ENCODE results near the gene USP38. TPM values are rescaled to one million over a fixed set of nuclear protein-coding genes. Genes with fewer than 3 reads are reported as not detected.
"Not testable (repeated sequence)": the region's sequence is repeated elsewhere in the genome, so short reads cannot be mapped to it uniquely, and the experiment has no call there.

Gene USP38
- polyA plus RNA-seq, 2 donors = 5.1 to 5.3 TPM

DNA sequence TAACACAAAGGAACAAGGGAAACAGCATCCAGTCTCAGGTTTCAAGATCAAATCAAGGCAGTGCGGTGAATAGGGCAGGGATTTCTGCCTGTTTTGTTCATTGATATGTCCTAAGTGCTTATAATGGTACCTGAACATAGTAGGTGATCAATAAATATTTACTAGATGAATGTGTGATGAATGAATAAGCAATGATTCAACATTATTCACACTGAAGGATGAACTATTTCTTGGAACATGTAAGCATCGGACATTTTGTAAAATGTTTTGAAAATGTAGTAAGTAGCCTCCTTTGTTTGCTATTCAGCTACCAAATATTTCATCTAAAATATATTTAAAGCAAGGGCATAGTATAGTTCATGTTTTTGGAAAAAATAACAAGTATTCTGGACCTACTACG is 67.8 kb downstream of the USP38 start:
- H3K36me3 ChIP-seq (ENCODE audit: control insufficient read depth in 2 of 2, insufficient read depth in 2 of 2, low read length in 1 of 2) = no peaks in the 10 kb centered on the region
- H3K27ac ChIP-seq (ENCODE audit: low read depth in 2 of 2, low read length in 1 of 2) = no peak overlapping the region
- H3K4me1 ChIP-seq (ENCODE audit: control insufficient read depth in 2 of 2, insufficient read depth in 2 of 2, low read length in 1 of 2) = no peaks in the 10 kb centered on the region
- H3K27me3 ChIP-seq (ENCODE audit: control insufficient read depth in 1 of 2, insufficient read depth in 2 of 2, low read length in 2 of 2) = no peaks in the 10 kb centered on the region
- no peaks in the 10 kb centered on the region for H3K9me3 ChIP-seq (ENCODE audit: control insufficient read depth in 2 of 2, insufficient read depth in 1 of 2, low read depth in 1 of 2, low read length in 1 of 2)
- 88 to 92% methylated on average over 3 of the region's 3 CpGs for WGBS, 2 donors
- no peak overlapping the region for H3K4me3 ChIP-seq (ENCODE audit: low read depth in 1 of 2, low read length in 2 of 2)

DNA sequence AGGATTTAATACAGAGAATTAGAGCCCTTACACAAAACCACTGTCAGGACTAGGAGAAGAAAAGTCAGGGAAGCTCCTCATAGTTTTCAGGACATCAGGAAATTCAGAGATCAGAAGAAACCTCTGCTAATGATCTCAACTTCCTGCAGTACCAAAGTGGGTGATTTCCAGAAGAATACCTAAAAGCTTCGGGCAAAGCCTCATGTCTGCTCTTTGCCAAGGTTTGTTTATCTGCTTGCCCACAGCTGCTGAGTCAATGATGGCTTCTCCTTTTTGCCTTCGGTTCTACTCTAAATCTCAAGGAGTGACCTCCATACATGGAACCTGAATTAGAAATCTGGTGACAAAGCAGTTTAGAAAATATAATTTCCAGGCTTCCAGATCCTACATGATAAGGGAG is 68.4 kb downstream of the USP38 start:
- Histone ChIP-seq H3K27ac (ENCODE audit: low read depth in 2 of 2, low read length in 1 of 2) (no peak overlapping the region), H3K4me1 (ENCODE audit: control insufficient read depth in 2 of 2, insufficient read depth in 2 of 2, low read length in 1 of 2) (no peaks in the 10 kb centered on the region), H3K9me3 (ENCODE audit: control insufficient read depth in 2 of 2, insufficient read depth in 1 of 2, low read depth in 1 of 2, low read length in 1 of 2) (no peaks in the 10 kb centered on the region), H3K27me3 (ENCODE audit: control insufficient read depth in 1 of 2, insufficient read depth in 2 of 2, low read length in 2 of 2) (no peaks in the 10 kb centered on the region), H3K4me3 (ENCODE audit: low read depth in 1 of 2, low read length in 2 of 2) (no peak overlapping the region), H3K36me3 (ENCODE audit: control insufficient read depth in 2 of 2, insufficient read depth in 2 of 2, low read length in 1 of 2) (no peaks in the 10 kb centered on the region)
- 30 to 50% methylated on average over 2 of the region's 2 CpGs for WGBS, 2 donors

DNA sequence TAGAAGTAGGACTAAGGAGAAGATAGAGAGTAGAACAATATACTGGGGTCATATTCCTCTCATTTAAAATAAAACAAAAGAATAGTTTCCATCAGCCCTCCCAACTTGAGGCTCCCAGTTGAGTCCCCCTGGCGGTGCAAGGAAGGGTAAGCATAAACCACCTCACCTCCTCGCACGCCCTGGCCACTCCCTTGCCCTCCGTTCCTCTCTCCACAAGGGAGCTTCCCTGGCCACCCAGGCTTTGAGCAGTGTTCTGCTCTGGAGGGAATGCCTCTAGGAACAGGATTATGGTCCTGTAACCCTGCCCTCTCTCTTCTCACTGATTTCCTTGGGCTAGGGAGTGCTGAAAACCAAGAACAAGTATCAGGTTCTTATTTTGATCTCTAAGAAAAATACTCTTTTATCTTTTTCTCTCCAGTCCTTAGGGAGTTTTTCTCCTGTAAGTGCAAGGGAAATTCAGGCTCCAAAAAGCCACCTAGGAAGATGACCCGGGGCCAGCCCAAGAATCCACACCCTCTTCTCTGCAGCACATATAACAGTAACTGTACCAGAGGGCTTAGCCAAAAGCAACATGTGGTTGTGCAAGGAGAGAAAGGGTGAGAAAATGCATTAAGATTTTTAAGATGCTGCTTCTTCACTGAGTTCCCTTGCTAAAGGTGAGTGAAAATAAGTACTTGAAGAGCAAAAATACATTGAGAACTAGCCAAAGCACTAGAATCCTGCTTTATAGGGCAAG is 69.9 kb downstream of the USP38 start:
- 86% methylated on average over 5 of the region's 5 CpGs for WGBS, 2 donors
- no peaks in the 10 kb centered on the region for H3K4me1 ChIP-seq (ENCODE audit: control insufficient read depth in 2 of 2, insufficient read depth in 2 of 2, low read length in 1 of 2)
- no peaks in the 10 kb centered on the region for H3K27me3 ChIP-seq (ENCODE audit: control insufficient read depth in 1 of 2, insufficient read depth in 2 of 2, low read length in 2 of 2)
- H3K36me3 ChIP-seq (ENCODE audit: control insufficient read depth in 2 of 2, insufficient read depth in 2 of 2, low read length in 1 of 2) = no peaks in the 10 kb centered on the region
- no peaks in the 10 kb centered on the region for H3K9me3 ChIP-seq (ENCODE audit: control insufficient read depth in 2 of 2, insufficient read depth in 1 of 2, low read depth in 1 of 2, low read length in 1 of 2)
- no peak overlapping the region for H3K4me3 ChIP-seq (ENCODE audit: low read depth in 1 of 2, low read length in 2 of 2)
- H3K27ac ChIP-seq (ENCODE audit: low read depth in 2 of 2, low read length in 1 of 2) = no peak overlapping the region

DNA sequence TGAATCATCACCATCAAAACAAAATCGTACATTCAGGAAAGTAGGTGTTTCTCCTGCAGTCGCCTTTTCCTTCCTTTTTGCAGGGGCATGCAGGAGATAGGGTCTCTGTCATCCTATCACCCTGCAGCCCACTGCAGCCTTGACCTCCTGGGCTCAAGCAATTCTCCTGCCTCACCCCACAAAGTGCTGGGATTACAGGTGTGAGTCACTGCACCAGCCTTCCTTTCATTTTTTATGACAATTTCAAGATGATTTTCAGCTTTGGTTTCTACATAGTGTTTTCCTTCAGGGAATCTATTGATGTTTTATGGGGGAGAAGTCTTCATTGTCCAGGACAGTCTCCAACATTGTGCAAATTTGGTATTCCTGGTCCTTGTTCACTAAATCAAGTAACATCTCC is 71.7 kb downstream of the USP38 start:
- Histone ChIP-seq H3K27me3 (ENCODE audit: control insufficient read depth in 1 of 2, insufficient read depth in 2 of 2, low read length in 2 of 2) (no peaks in the 10 kb centered on the region), H3K4me1 (ENCODE audit: control insufficient read depth in 2 of 2, insufficient read depth in 2 of 2, low read length in 1 of 2) (no peaks in the 10 kb centered on the region), H3K27ac (ENCODE audit: low read depth in 2 of 2, low read length in 1 of 2) (no peak overlapping the region), H3K4me3 (ENCODE audit: low read depth in 1 of 2, low read length in 2 of 2) (no peak overlapping the region), H3K36me3 (ENCODE audit: control insufficient read depth in 2 of 2, insufficient read depth in 2 of 2, low read length in 1 of 2) (no peaks in the 10 kb centered on the region), H3K9me3 (ENCODE audit: control insufficient read depth in 2 of 2, insufficient read depth in 1 of 2, low read depth in 1 of 2, low read length in 1 of 2) (no peaks in the 10 kb centered on the region)
- WGBS, 2 donors = 68 to 81% methylated on average over 2 of the region's 2 CpGs

DNA sequence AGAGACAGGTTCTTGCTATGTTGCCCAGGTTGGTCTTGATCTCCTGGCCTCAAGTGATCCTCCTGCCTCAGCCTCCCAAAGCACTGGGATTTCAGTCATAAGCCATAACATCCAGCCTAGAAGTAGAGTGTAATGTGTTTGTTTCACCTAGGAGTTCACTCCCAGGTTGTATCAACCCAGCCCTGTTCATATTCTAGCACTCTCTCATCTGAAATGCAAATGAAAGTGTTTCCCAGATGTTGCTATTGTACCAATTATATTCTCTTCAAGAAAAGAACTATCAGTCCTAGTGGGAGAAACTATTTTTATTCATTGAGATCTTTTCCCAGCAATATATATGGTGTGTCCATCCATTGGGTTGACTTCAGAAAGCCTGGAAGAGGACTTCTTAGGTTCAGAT is 72.6 kb downstream of the USP38 start:
- H3K4me3 ChIP-seq (ENCODE audit: low read depth in 1 of 2, low read length in 2 of 2) = no peak overlapping the region
- H3K36me3 ChIP-seq (ENCODE audit: control insufficient read depth in 2 of 2, insufficient read depth in 2 of 2, low read length in 1 of 2) = no peaks in the 10 kb centered on the region
- H3K9me3 ChIP-seq (ENCODE audit: control insufficient read depth in 2 of 2, insufficient read depth in 1 of 2, low read depth in 1 of 2, low read length in 1 of 2) = no peaks in the 10 kb centered on the region
- no peaks in the 10 kb centered on the region for H3K4me1 ChIP-seq (ENCODE audit: control insufficient read depth in 2 of 2, insufficient read depth in 2 of 2, low read length in 1 of 2)
- no peak overlapping the region for H3K27ac ChIP-seq (ENCODE audit: low read depth in 2 of 2, low read length in 1 of 2)
- H3K27me3 ChIP-seq (ENCODE audit: control insufficient read depth in 1 of 2, insufficient read depth in 2 of 2, low read length in 2 of 2) = no peaks in the 10 kb centered on the region

DNA sequence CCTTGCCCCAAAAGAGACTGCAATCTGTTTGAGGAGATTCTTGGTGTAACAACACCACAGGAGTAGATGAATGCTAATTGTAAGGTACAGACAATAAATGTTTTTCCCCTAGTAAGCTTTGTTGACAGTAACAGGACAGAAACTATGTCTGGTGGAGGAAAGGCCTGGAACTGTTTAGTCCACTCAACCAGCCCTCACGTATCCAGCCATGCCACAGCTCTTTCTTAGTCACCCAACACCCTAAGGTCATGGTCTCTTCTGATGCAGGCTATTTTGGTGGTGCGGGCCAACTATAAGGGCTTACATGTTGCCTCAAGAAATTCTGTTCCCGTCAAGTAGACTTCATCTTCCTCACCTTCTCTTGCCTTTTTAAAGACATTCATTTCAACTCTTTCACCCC is 76.0 kb downstream of the USP38 start:
- Histone ChIP-seq H3K27me3 (ENCODE audit: control insufficient read depth in 1 of 2, insufficient read depth in 2 of 2, low read length in 2 of 2) (no peaks in the 10 kb centered on the region), H3K4me1 (ENCODE audit: control insufficient read depth in 2 of 2, insufficient read depth in 2 of 2, low read length in 1 of 2) (no peaks in the 10 kb centered on the region), H3K4me3 (ENCODE audit: low read depth in 1 of 2, low read length in 2 of 2) (no peak overlapping the region), H3K27ac (ENCODE audit: low read depth in 2 of 2, low read length in 1 of 2) (no peak overlapping the region), H3K36me3 (ENCODE audit: control insufficient read depth in 2 of 2, insufficient read depth in 2 of 2, low read length in 1 of 2) (no peaks in the 10 kb centered on the region), H3K9me3 (ENCODE audit: control insufficient read depth in 2 of 2, insufficient read depth in 1 of 2, low read depth in 1 of 2, low read length in 1 of 2) (no peaks in the 10 kb centered on the region)
- 80 to 89% methylated on average over 3 of the region's 3 CpGs for whole genome bisulfite sequencing, 2 donors

DNA sequence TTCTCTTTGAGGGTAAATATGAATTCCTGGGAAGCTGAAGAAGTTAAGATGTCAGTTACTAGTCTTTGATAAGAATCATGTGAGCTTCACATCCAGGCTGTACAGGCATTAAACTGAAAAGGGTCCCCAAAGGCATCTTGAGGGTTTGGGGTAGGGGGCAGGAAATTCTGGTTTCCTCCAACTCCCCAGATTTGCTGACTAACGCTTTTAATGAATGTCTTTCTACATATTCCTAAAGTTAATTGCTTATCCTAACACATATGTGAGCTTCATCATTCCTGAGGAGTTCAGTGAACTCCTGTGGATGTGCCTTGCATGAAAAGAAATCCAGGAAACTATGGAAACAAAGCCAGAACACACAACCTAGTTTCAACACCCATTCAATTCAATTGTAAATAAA is 78.1 kb downstream of the USP38 start:
- no peaks in the 10 kb centered on the region for H3K27me3 ChIP-seq (ENCODE audit: control insufficient read depth in 1 of 2, insufficient read depth in 2 of 2, low read length in 2 of 2)
- H3K36me3 ChIP-seq (ENCODE audit: control insufficient read depth in 2 of 2, insufficient read depth in 2 of 2, low read length in 1 of 2) = no peaks in the 10 kb centered on the region
- no peaks in the 10 kb centered on the region for H3K4me1 ChIP-seq (ENCODE audit: control insufficient read depth in 2 of 2, insufficient read depth in 2 of 2, low read length in 1 of 2)
- no peak overlapping the region for H3K4me3 ChIP-seq (ENCODE audit: low read depth in 1 of 2, low read length in 2 of 2)
- H3K9me3 ChIP-seq (ENCODE audit: control insufficient read depth in 2 of 2, insufficient read depth in 1 of 2, low read depth in 1 of 2, low read length in 1 of 2) = no peaks in the 10 kb centered on the region
- WGBS, 2 donors = 29 to 46% methylated on average over 1 of the region's 1 CpG
- H3K27ac ChIP-seq (ENCODE audit: low read depth in 2 of 2, low read length in 1 of 2) = no peak overlapping the region

DNA sequence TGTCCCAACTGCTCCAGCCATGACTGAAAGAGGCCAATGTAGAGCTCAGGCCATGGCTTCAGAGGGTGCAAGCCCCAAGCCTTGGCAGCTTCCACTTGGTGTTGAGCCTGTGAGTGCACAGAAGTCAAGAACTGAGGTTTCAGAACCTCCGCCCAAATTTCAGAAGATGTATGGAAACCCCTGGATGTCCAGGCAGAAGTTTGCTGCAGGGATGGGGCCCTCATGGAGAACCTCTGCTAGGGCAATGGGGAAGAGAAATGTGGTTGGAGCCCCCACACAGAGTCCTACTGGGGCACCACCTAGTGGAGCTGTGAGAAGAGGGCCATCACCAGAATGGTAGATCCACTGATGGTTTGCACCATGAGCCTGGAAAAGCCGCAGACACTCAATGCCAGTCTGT is 83.0 kb downstream of the USP38 start:
- not testable (repeated sequence) for H3K27ac ChIP-seq (ENCODE audit: low read depth in 2 of 2, low read length in 1 of 2); H3K4me1 ChIP-seq (ENCODE audit: control insufficient read depth in 2 of 2, insufficient read depth in 2 of 2, low read length in 1 of 2); H3K4me3 ChIP-seq (ENCODE audit: low read depth in 1 of 2, low read length in 2 of 2); H3K27me3 ChIP-seq (ENCODE audit: control insufficient read depth in 1 of 2, insufficient read depth in 2 of 2, low read length in 2 of 2); H3K36me3 ChIP-seq (ENCODE audit: control insufficient read depth in 2 of 2, insufficient read depth in 2 of 2, low read length in 1 of 2); H3K9me3 ChIP-seq (ENCODE audit: control insufficient read depth in 2 of 2, insufficient read depth in 1 of 2, low read depth in 1 of 2, low read length in 1 of 2)
- 94 to 97% methylated on average over 2 of the region's 2 CpGs for WGBS, 2 donors

DNA sequence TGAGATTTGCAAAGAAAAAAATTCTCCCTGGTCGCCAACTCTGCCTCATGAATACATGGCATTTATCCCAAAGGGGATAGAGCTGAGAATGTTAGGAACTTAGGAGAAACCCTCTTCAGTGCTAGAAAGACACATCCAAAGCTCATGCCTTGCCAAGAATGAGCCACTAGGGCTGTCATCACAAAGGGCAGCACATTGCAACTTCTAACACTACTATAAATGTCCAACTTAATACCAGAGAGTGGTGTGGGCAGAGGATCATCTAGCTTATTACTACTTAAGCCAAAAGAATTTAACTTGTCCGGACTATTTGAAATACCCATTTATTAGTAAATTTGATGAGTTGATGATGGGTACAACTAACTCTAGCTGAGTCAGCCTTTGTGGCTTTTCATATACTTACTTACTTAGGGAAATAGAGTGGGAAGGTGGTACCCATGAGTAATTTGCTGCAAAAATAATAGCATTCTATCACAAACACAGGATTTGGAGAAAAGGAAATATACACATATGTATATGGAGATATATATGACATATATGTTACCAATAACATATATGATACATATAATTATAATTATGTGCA is 85.6 kb downstream of the USP38 start:
- H3K9me3 ChIP-seq (ENCODE audit: control insufficient read depth in 2 of 2, insufficient read depth in 1 of 2, low read depth in 1 of 2, low read length in 1 of 2) = no peaks in the 10 kb centered on the region
- H3K4me1 ChIP-seq (ENCODE audit: control insufficient read depth in 2 of 2, insufficient read depth in 2 of 2, low read length in 1 of 2) = no peaks in the 10 kb centered on the region
- 75 to 80% methylated on average over 2 of the region's 2 CpGs for WGBS, 2 donors
- no peaks in the 10 kb centered on the region for H3K36me3 ChIP-seq (ENCODE audit: control insufficient read depth in 2 of 2, insufficient read depth in 2 of 2, low read length in 1 of 2)
- H3K27ac ChIP-seq (ENCODE audit: low read depth in 2 of 2, low read length in 1 of 2) = no peak overlapping the region
- no peak overlapping the region for H3K4me3 ChIP-seq (ENCODE audit: low read depth in 1 of 2, low read length in 2 of 2)
- no peaks in the 10 kb centered on the region for H3K27me3 ChIP-seq (ENCODE audit: control insufficient read depth in 1 of 2, insufficient read depth in 2 of 2, low read length in 2 of 2)
